Esophagus muscularis mucosa (tissue), 3 donors: ENCODE data around the gene ARNT2.
"Not testable (repeated sequence)": the region's sequence is repeated elsewhere in the genome, so short reads cannot be mapped to it uniquely, and the experiment has no call there.

Experiments
- CTCF ChIP-seq, 3 experiments: fragments of 200-600 bp in 2 of 3; fragments of 450-650 bp in 1 of 3; sonication (generic) in 2 of 3; IDR thresholded peaks; one replicate each; pipeline ENCODE4 v1.5.1; 2017 to 2019; ENCODE audit warnings: antibody characterized with exemption in 3 of 3, mild to moderate bottlenecking in 2 of 3, moderate library complexity in 1 of 3
- POLR2AphosphoS5 ChIP-seq, 2 donors: sonication (generic); formaldehyde crosslinking; IDR thresholded peaks; one replicate each; pipeline ENCODE4 v1.6.1; 2017; ENCODE audit warnings: antibody characterized with exemption in 2 of 2

- not testable (repeated sequence) for TF ChIP-seq CTCF, POLR2AphosphoS5 (IDR thresholded peaks at IDR 0.05)
Measured at GRCh38 chr15:80510985-80511384, 106.8 kb downstream of the ARNT2 start.
